ENCODE results near the gene SLC1A2. TPM values are rescaled to one million over a fixed set of nuclear protein-coding genes. Genes with fewer than 3 reads are reported as not detected.

SLC1A2 gene
- total RNA-seq, 1 experiment from 2014 or later, result 0.25 TPM

- Histone ChIP-seq H3K4me3 (replicated peaks in 1 of 2; ENCODE audit: low read depth in 1 of 2, low read length in 2 of 2) (no peak overlapping the region), H3K9ac (ENCODE audit: low read length) (no peak overlapping the region), H3K9me2 (ENCODE audit: insufficient read depth) (no peaks in the 10 kb centered on the region), H3K27me3 (ENCODE audit: insufficient read depth, low read length) (no peaks in the 10 kb centered on the region), H3K4me1 (ENCODE audit: control insufficient read depth in 1 of 2, insufficient read depth in 2 of 2, low read length in 2 of 2) (peaks cover 0 to under 1% of the 10 kb centered on the region in 2 experiments; a peak in 1 of 4 replicates), H4K20me1 (ENCODE audit: insufficient read depth) (no peaks in the 10 kb centered on the region), H3K4me2 (ENCODE audit: low read length) (no peak overlapping the region), H3K27ac (ENCODE audit: low read depth, low read length) (no peak overlapping the region), H2AFZ (ENCODE audit: low read depth, low read length, poor library complexity, severe bottlenecking) (no peak overlapping the region), H3K79me2 (ENCODE audit: insufficient read depth, low read length) (no peaks in the 10 kb centered on the region), H3K9me3 (ENCODE audit: control insufficient read depth in 1 of 2, insufficient read depth in 1 of 2, low read depth in 1 of 2, low read length in 2 of 2) (no peaks in the 10 kb centered on the region), H3K36me3 (ENCODE audit: control insufficient read depth in 1 of 2, insufficient read depth in 2 of 2, low read length in 2 of 2) (no peaks in the 10 kb centered on the region)
- BruUV-seq (replicated peaks), result no TSS peak
- ChIA-PET RAD21 (ENCODE audit: low non-redundant PET in 1 of 2, low total read pairs in 2 of 2, uncharacterized antibody in 2 of 2, unreplicated experiment in 2 of 2) (no interaction called here), POLR2A (no interaction called here), CTCF (no interaction called here)
- ATAC-seq (no peak), DNase-seq (ENCODE audit: low read depth, low spot score) (no peak)
- TF ChIP-seq SRF (IDR thresholded peaks at IDR 0.05; ENCODE audit: low read depth) (no peak), EGR1 (IDR thresholded peaks at IDR 0.05; ENCODE audit: low read depth) (no peak), JUND (IDR thresholded peaks at IDR 0.05) (no peak), SIN3A (IDR thresholded peaks at IDR 0.05; ENCODE audit: low read depth) (no peak), ATF3 (IDR thresholded peaks at IDR 0.05) (no peak), YY1 (IDR thresholded peaks at IDR 0.05; ENCODE audit: extremely low read depth, insufficient replicate concordance, low read depth, low read length) (no peak), REST (IDR thresholded peaks at IDR 0.05; ENCODE audit: low read depth) (no peak), FOSL1 (IDR thresholded peaks at IDR 0.05; ENCODE audit: low read depth) (no peak), CEBPB (IDR thresholded peaks at IDR 0.05; ENCODE audit: low read depth) (no peak), ZNF274 (IDR thresholded peaks at IDR 0.05; ENCODE audit: low read depth, low read length) (no peak), EZH2 (IDR thresholded peaks at IDR 0.05) (no peak), ELF1 (IDR thresholded peaks at IDR 0.05; ENCODE audit: borderline replicate concordance, low read depth) (no peak), ZBTB33 (IDR thresholded peaks at IDR 0.05; ENCODE audit: extremely low read depth, insufficient replicate concordance, low read length) (no peak), ZFX (IDR thresholded peaks at IDR 0.05) (no peak), POLR2A (IDR thresholded peaks at IDR 0.05; ENCODE audit: borderline replicate concordance, extremely low read depth, insufficient read depth, insufficient read length) (no peak), SP1 (IDR thresholded peaks at IDR 0.05; ENCODE audit: low read depth) (no peak), RAD21 (IDR thresholded peaks at IDR 0.05; ENCODE audit: low read depth) (no peak)
- intact Hi-C loops (cut with micrococcal nuclease), result no loop called here
Measured at GRCh38 chr11:35383953-35384352, 35.4 kb downstream of the SLC1A2 start.

Data from HCT116 (cell line).